Hepatocyte (in vitro differentiated cells): ENCODE data around the gene ALPG.

Experiments
- CTCF ChIP-seq: fragments of 200-600 bp; sonication (generic); IDR thresholded peaks from 2 replicates; pipeline ENCODE4 v1.5.1; 2016; ENCODE audit warnings: antibody characterized with exemption, mild to moderate bottlenecking; ENCODE audit not compliant: poor library complexity
- EZH2 ChIP-seq: fragments of 200-600 bp; sonication (generic); IDR thresholded peaks from 2 replicates; pipeline ENCODE4 v1.6.1; 2016; ENCODE audit warnings: antibody characterized with exemption, mild to moderate bottlenecking, borderline replicate concordance
- EZH2phosphoT487 ChIP-seq: fragments of 200-600 bp; sonication (generic); IDR thresholded peaks from one replicate; pipeline ENCODE4 v1.6.1; 2018; ENCODE audit warnings: antibody characterized with exemption, mild to moderate bottlenecking, low read depth, moderate library complexity; ENCODE audit not compliant: unreplicated experiment, severe bottlenecking

GRCh38 chr2:232395586-232395985 lies 11.1 kb upstream of the ALPG start:
- TF ChIP-seq CTCF: no peak
- no peak for TF ChIP-seq EZH2
- no peak for TF ChIP-seq EZH2phosphoT487
